GM19351 (cell line): ENCODE results near the gene RNF7.
"Not testable (repeated sequence)": the region's sequence is repeated elsewhere in the genome, so short reads cannot be mapped to it uniquely, and the experiment has no call there.

Experiments
- ATAC-seq: cut with Tn5 transposase; IDR thresholded peaks from one replicate; pipeline ENCODE4 v1.9.1; 2021; ENCODE audit warnings: mild to moderate bottlenecking, moderate library complexity; ENCODE audit not compliant: unreplicated experiment

RNF7 gene

GRCh38 chr3:141738022-141738890 is at the start of gene RNF7:
Gene RNF7, plus strand, starts transcription at chr3:141738298. Its CDS starts 44 bp downstream, at chr3:141738342.
- peak; percentile 90 for ATAC-seq

- no peak for ATAC-seq
Measured at GRCh38 chr3:141690431-141691072, 47.5 kb upstream of the RNF7 start.

GRCh38 chr3:141691471-141691870 is 46.6 kb upstream of the RNF7 start:
- ATAC-seq, result not testable (repeated sequence)

- not testable (repeated sequence) for ATAC-seq
Measured at GRCh38 chr3:141692973-141693372, 45.1 kb upstream of the RNF7 start.

- ATAC-seq, result no peak
Measured at GRCh38 chr3:141699324-141699723, 38.8 kb upstream of the RNF7 start.

GRCh38 chr3:141699897-141700296 is 38.2 kb upstream of the RNF7 start:
- no peak for ATAC-seq

GRCh38 chr3:141703367-141703766 is 34.7 kb upstream of the RNF7 start:
- not testable (repeated sequence) for ATAC-seq

GRCh38 chr3:141707741-141708203 is 30.3 kb upstream of the RNF7 start:
- no peak for ATAC-seq

- no peak for ATAC-seq
Measured at GRCh38 chr3:141708367-141708766, 29.7 kb upstream of the RNF7 start.

GRCh38 chr3:141709126-141709770 is 28.9 kb upstream of the RNF7 start:
- no peak for ATAC-seq

- ATAC-seq, result no peak
Measured at GRCh38 chr3:141710121-141710520, 28.0 kb upstream of the RNF7 start.

- ATAC-seq, result no peak
Measured at GRCh38 chr3:141710888-141711616, 27.0 kb upstream of the RNF7 start.

GRCh38 chr3:141714671-141715070 is 23.4 kb upstream of the RNF7 start:
- no peak for ATAC-seq

GRCh38 chr3:141722081-141722480 is 16.0 kb upstream of the RNF7 start:
- no peak for ATAC-seq

- no peak for ATAC-seq
Measured at GRCh38 chr3:141722648-141723047, 15.4 kb upstream of the RNF7 start.

- ATAC-seq, result no peak
Measured at GRCh38 chr3:141723255-141723654, 14.8 kb upstream of the RNF7 start.

GRCh38 chr3:141724186-141724585 is 13.9 kb upstream of the RNF7 start:
- ATAC-seq, result no peak

GRCh38 chr3:141725036-141725435 is 13.1 kb upstream of the RNF7 start:
- no peak for ATAC-seq

- ATAC-seq, result no peak
Measured at GRCh38 chr3:141726483-141726882, 11.6 kb upstream of the RNF7 start.

- ATAC-seq, result no peak
Measured at GRCh38 chr3:141728355-141728892, 9.7 kb upstream of the RNF7 start.

GRCh38 chr3:141729240-141729639 is 8.9 kb upstream of the RNF7 start:
- no peak for ATAC-seq
